H54 (cell line): ENCODE results near the gene RAB36.
"Not testable (repeated sequence)": the region's sequence is repeated elsewhere in the genome, so short reads cannot be mapped to it uniquely, and the experiment has no call there.

Experiments
- DNase-seq: peaks from one replicate; pipeline ENCODE4 v3.0.0; 2011; ENCODE audit warnings: low spot score, mixed read lengths; ENCODE audit not compliant: insufficient read length
- FAIRE-seq: peaks from 3 replicates; lab custom pipeline; 2011; peaks lifted over from hg19 to GRCh38; lab: Jason Lieb, UNC
- POLR2A ChIP-seq: IDR thresholded peaks from 2 replicates; pipeline ENCODE4 v1.6.1; 2011; ENCODE audit warnings: low read depth, mild to moderate bottlenecking, low read length

Gene RAB36

GRCh38 chr22:23130697-23131096, 14.6 kb upstream of the RAB36 start:
- no peak for DNase-seq
- no peak for FAIRE-seq
- no peak for TF ChIP-seq POLR2A

DNA sequence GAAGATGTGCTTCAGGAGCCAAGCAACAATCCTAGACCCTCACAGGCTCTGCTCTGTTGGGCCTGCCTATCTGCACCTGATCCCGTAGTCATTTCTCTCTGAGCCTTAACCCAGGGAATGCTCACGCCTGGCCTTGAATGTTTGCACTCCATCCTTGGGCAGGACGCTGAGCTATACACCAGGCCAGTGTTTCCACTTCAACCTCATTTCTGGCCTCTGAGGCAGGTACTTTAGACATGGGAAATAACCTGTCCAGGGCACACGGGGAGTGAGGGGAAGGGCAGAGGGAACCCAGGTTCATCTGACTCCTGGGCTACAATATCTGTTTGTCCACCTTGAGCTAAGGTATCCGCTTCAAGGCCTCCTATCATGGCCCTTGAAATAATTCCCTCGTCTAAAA, 13.3 kb upstream of the RAB36 start:
- no peak for TF ChIP-seq POLR2A
- FAIRE-seq, result no peak

DNA sequence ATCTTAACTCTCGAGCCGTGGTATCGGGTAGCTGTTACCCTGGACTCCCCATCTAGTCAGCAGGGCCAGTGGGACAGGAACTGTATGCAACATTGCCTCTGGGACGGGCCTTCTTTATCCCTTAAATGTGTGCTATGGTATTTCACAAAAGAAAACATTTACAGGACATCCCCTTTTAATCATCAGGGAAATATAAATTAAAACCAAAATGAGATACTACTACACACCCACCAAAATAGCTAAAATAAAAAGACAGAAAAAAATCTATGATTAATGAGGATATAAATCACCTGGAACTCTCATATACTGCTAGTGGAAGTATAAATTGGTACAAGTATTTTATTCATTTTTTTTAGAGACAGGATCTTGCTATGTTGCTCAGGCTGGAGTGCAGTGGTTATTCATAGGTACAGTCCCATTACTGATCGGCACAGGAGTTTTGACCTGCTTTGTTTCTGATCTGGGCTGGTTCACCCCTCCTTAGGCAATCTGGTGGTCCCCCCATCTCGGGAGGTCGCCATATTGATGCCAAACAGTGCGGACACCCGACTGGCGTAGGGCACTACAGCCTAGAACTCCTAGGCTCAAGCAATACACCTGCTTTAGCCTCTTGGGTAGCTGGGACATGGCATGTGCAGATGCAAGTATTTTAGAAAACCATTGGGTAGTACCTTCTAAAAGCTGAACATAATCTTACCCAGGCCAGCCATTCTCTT, 12.7 kb upstream of the RAB36 start:
- TF ChIP-seq POLR2A, result no peak
- DNase-seq (no peak), FAIRE-seq (no peak)

More for the DNA sequence above, 13.3 kb upstream of the RAB36 start:
- DNase-seq, result no peak

- DNase-seq (no peak), FAIRE-seq (no peak)
- no peak for TF ChIP-seq POLR2A
These were observed 11.4 kb upstream of the RAB36 start for GRCh38 chr22:23133922-23134321.

DNA sequence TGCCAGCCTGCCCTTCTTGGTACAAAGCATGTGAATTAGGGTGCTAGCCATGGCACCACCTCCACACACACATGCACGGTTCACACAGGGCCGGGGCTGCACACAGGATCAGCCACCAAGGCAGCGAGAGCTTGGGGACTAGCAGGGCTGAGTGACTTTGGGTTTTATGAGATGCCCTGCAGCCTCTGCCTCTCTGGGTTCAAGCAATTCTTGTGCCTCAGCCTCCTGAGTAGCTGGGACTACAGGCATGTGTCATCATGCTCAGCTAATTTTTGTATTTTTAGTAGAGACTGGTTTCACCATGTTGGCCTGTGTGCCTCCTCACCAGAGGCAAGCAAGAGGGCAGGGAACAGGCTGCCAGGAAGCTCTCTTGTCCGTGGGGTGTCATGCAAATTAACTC, 8.3 kb upstream of the RAB36 start:
- FAIRE-seq, DNase-seq: not testable (repeated sequence)

- FAIRE-seq (no peak), DNase-seq (no peak)
- TF ChIP-seq POLR2A, result no peak
These were observed 7.8 kb upstream of the RAB36 start for GRCh38 chr22:23137468-23137867.

DNA sequence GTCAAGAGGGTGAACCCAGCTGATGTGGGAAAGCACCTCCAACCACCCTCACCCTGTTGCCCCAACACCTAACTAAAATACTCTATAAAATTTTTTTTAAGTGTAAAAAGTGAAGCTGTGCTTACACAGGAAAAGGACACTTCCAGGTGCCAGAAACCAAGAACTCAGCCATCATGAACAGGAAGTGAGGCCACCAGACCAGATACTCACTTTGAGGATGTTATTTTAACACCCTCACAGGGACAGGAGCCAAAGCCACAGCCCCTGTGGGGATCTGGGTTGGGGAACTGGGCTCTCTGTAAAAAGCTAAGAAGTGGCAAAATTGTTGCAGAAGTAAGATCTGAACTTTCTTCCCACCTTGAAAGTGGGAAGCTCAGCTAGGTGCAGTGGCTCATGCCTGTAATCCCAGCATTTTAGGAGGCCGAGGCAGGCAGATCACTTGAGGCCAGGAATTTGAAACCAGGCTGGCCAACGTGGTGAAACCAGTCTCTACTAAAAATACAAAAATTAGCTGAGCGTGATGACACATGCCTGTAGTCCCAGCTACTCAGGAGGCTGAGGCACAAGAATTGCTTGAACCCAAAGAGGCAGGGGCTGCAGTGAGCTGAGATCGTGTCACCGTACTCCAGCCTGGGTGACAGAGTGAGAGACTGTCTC, 7.2 kb upstream of the RAB36 start:
- DNase-seq (no peak), FAIRE-seq (no peak)
- no peak for TF ChIP-seq POLR2A

DNA sequence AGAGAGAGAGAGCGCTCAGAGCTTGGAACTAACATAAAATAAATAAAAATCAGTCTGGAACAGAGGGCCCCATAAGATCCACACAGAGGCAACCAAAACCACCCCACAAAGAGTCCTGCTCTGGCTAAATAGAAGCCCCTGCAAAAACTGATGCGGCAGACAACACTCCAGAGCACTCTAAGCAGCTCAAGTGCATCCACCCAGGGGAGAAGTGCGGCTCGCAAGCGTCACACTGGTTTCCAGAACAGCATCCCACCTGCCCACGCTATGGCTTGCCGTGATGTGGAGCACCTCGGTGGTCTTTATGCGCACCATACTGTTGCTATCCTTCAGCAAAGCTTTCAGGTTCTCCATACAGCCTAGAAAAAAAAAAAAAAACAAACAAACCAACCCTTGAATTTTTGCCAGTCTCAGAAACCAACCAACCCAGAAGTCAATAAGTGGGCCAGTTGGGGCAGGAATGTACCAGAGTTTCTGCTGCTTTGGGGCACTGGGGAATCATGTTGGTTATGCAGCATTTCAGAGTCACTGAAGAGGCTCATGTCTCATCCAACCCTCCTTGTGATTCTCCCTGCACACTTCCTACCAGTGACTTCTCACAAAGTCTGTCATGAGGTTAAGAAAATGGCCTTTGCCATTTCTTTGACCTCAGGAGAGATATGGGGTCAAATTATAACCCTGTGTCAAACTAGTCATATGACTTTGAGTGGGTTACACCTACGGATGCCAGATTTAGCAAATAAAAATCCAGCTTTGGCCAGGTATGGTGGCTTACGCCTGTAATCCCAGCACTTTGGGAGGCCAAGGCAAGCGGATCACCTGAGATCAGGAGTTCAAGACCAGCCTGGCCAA, 6.5 kb upstream of the RAB36 start:
- FAIRE-seq (no peak), DNase-seq (no peak)
- no peak for TF ChIP-seq POLR2A

GRCh38 chr22:23140385-23140784, 4.9 kb upstream of the RAB36 start:
- FAIRE-seq (no peak), DNase-seq (no peak)
- no peak for TF ChIP-seq POLR2A

GRCh38 chr22:23142546-23143105, 2.7 kb upstream of the RAB36 start:
- FAIRE-seq (no peak), DNase-seq (no peak)
- no peak for TF ChIP-seq POLR2A

GRCh38 chr22:23143119-23143518, 2.2 kb upstream of the RAB36 start:
- TF ChIP-seq POLR2A, result no peak
- DNase-seq (no peak), FAIRE-seq (no peak)

- no peak for FAIRE-seq
- DNase-seq, result no peak
- TF ChIP-seq POLR2A, result no peak
These were observed 845 bp upstream of the RAB36 start for GRCh38 chr22:23144432-23144831.

DNA sequence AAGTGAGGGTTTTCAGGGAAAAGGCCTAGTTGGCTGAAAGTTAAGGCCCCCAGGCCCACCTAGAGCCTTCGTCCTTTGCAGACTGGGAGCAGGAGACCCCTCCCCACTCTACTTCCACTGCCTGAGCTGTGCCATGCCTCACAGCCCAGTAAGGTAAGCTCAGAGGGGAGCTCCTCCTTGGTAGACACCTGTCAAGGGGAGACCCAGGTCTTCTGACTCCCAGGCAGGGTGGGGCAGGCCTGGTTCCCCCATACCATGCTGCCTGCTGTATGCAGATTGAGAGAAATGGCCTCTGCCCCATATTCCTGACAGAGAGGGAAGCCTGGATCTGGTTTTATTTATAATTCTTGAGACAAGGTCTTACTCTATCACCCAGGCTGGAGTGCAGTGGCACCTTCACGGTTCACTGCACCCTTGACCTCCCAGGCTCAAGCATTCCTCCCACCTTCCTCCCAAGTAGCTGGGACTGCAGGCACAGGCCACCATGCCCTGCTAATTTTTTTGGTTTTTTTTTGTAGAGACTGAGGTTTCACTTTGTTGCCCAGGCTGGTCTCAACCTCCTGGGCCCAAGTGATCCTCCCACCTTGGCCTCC, 697 bp downstream of the RAB36 start:
- DNase-seq, result no peak
- no peak for TF ChIP-seq POLR2A
- no peak for FAIRE-seq
